NCI-H446 treated with DMSO at 0.1 percent for 48 hours (cell line): ENCODE measurements around the gene TXLNG.
A peak's percentile ranks its signal among the peaks of the same experiment; 100 is the strongest.

Experiments
- DNase-seq: peaks from one replicate; lab custom pipeline; 2025; lab: John Stamatoyannopoulos, UW

TXLNG gene

DNA sequence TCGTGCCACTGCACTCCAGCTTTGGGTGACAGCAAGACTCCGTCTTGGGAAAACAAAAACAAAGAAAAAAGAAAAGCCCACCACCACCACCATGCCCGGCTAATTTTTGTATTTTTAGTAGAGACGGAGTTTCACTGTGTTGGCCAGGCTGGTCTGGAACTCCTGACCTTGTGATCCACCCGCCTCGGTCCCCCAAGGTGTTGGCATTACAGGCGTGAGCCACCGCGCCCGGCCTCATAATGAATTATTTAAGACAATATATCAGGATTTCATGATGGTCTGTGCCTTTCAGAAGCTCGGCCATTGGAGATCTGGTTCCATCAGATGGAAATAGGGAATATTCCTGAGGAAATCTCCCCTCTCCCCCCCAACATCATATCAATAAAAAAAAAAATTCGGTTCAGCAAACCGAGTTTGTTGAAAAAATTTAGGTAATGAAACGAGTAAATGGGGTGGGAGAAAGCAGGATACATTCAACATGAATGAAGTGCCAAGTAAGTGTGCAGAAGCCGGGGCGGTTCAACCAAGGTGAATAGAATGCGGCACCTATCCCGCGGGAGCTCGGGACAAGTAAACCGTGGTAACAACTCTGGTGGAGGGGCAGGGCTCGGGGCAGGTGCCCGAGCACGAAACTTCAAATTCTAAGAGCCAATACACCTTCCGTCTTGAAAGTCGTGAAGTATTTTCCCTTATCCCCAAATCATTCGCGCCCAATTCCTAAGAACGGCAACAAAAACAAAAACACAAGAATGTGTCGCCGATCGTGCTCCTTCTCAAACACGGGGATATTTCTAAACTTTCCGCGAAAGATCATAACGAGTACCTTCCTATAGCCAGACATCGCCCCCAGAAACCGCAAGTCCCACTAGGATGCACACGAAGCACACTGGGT is 773 bp upstream of the TXLNG start:
- no peak for DNase-seq

DNA sequence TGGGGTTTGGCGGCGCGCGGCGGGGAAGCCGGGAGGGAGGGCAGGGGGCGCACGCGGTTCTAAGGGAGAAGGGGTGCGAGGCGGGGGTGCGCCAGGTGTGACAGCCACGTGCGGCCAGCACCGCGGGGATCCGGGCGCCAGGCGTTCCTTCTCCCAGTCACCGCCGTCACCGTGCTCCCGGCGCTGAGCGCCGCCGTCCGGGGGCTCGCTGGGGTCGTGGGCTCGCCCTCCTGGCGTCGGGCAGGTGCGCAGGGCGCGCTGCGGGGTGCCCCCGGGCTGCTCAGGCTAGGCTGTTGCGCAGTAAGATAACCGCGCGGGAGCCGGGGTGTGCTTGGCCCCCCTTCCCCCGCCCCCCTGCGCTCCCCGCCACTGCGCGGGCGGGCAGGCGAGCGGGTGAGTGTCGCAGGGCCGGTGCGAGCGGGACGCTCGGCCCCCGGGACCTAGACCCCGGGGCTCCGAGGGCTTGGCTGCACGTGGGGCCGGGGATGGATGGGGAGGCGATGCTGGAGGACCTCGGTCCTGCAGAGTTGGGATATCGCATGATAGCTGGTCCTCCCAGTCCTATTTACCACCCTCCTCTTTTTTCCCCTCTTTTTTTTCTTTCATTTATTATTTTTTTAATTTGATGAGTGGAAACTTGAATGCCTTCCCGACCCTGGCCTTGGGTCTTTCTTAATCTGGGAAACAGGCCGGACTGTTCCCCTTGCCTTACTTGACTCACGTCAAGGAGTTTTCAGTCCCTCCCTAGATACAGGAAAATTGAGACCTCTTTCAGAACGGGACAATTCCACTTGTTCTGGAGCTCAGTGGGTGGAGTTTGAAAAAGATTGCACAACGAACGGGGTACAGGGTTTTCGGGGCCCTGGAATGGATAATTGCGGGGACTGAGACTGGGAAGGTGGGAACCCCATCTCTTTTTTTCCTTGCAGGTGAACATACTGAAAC is 797 bp downstream of the TXLNG start:
- DNase-seq: no peak

GRCh38 chrX:16788477-16788876 is 2.2 kb downstream of the TXLNG start:
- DNase-seq: no peak

GRCh38 chrX:16796298-16796697 is 10.0 kb downstream of the TXLNG start:
- DNase-seq: no peak

DNA sequence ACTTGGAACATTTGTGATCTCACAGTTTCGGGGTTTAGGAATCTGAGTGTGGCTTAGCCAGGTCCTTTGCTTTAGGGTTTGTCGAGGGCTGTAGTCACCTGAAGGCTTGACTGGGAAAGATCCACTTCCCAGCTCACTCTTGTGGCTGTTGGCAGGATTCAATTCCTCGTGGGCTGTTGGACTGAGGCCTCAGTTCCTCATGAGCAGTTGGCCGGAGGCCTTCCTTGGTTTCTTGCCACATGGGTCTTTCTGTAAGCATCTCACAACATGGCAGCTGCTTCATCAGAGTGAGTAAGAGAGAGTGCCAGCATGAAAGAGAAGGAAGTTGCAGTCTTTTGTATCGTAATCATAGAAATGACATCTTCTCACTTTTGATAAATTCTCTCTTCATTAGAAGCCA is 11.1 kb downstream of the TXLNG start:
- peak; percentile 29 for DNase-seq

DNA sequence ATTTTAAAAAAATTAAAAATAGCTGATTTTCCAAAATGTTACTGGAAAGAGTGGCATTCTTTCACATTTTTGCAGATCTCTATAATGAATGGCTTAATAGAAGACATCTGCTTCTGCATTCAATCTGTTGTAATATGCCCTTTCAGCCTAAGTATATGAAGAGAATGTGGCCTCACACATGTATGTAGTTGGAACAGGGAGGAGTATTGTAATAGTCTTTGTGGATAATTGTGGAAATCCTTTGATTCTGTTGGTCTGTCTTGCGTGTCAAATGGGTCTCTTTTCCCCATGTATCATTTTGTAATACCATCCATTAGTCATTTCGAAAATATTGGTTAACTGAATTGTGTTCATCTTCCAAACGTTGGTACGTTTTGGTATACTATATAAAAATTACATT is 11.6 kb downstream of the TXLNG start:
- DNase-seq: no peak

- DNase-seq: no peak
Observed at GRCh38 chrX:16804923-16805464, 18.7 kb downstream of the TXLNG start.

DNA sequence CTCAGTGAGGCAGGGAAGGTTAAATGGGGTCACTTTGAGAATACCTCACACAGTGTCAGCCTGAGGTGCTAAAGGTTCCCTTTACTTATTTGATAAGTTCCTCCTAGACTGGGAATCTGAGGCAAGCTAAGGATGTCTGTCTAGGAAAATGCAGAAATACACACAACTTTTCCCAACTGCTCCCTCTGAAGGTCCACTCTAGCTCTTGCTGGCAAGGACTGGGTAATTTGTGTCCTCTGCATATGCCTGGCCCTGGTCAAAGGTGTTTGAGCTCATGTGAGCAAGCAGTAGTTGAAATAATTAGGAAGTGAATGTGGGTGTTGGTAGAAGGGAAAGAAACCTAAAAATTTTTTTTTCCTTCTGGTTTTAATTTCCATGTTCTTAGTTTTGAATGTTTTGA is 21.3 kb downstream of the TXLNG start:
- no peak for DNase-seq

DNA sequence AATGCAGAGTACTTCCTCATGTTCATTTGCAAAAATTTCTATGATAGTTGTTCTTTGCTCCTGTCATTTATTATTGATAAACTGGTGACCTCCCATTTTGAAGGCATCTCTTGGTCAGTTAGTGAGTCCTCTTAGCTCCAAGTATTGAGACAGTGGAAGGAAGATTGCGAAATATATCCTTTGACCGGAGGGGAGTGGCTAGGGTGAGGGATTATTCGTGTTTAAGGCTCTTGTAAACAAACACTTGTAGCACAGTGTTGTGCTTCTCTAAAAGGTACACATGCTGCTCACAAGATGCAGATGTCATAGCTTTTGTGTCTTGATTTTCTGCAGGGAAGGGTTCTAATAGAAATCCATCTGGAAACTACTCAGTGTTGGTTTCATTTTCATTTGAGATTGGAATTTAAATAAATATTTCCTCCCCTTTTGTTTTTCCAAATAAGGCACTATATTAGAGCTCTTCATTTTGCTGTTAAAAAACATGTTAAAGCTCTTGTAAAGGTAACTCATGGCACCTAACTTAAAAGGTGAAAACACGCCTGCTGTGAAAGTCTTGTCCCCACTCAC is 21.8 kb downstream of the TXLNG start:
- no peak for DNase-seq

- DNase-seq: no peak
Observed at GRCh38 chrX:16814597-16814996, 28.3 kb downstream of the TXLNG start.

- no peak for DNase-seq
Observed at GRCh38 chrX:16819634-16820033, 33.4 kb downstream of the TXLNG start.

DNA sequence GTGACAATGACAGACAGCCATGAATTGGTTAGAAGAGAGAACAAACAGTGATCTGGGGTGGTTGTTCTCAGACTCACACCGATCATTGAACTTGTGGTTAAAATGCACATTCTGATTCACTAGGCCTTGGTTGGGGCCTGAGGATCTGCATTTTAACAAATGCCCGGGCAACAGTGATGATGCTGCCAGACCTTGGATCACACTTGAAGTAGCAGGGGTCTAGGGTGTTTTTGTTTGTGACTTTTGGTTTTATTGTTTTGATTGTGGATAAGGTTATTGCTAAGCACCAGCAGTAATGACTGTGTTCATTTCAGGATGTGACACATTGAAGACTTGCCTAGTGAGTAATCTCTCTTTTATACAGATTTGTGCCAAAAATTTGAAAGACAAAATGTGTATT is 36.5 kb downstream of the TXLNG start:
- DNase-seq: no peak

GRCh38 chrX:16825264-16826035 is 39.2 kb downstream of the TXLNG start:
- no peak for DNase-seq

DNA sequence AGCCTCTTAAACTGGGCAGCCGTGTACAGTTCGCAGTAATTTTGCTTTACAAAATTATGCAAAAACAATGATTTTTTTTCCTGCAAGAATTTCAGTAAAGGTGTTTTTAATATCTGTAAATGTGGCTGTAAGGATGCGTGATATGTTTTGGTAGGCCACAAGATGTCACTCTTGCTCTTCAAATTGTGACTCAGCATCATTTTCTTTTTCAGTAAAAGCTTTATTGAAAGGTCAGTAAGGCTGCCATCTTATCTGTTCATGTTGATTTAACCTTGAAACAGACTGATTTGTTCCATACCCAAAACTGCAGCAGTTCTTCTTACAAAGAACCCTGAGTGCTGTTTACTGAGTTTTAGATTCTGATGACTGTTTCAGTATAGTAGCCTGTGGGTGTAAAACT is 39.9 kb downstream of the TXLNG start:
- peak; percentile 33 for DNase-seq

- no peak for DNase-seq
Observed at GRCh38 chrX:16827225-16827624, 41.0 kb downstream of the TXLNG start.

DNA sequence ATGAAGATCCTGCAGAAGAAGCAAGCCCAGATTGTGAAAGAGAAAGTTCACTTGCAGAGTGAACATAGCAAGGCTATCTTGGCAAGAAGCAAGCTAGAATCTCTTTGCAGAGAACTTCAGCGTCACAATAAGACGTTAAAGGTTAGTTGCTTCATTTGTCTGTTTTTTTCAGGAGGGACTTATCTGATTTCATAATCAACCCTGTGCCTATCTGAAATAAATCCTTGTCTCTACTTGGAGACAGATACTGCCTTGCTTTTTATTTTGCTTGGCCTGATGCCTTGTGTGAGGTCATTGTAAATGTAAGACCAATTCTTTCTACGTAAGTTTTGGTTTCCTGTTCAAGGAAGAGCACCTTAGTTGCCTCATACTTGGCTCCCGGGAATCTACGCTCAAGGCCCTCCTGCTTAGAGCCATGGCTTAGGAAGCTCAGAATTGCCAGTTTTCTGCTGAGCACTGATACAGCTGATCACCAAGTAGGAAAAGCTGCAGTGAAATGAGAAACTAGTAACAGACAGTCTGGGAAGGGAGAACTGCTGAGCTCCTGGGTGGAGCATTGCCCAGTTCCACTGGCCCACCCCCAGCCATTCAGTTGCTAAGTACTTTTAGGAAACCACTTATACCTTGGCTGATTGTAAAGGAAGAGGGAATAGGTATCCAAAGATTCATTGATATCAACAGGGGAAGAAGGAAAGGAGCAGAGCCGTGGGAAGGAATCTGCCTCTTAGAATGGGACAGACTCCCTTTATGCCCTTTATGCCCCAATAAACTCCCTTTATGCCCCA is 42.0 kb downstream of the TXLNG start:
- no peak for DNase-seq

DNA sequence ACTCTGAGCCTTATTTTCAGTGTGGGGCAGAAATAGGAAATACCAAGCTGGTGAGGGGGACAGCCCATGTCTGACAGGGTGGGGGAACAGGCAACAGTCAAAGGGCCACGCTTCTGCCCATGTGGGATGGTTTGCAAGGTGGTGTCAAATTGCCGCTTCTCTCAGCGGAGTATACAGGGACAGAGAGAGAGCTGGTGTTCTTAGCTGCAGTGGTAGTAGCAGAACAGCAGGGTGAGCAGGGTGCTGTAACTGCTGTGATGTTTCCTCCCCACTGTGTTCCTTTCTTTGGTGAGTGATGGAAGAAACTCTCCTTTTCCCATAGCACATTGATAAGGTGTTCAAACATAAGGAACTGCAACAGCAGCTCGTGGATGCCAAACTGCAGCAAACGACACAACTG is 46.0 kb downstream of the TXLNG start:
- no peak for DNase-seq

DNA sequence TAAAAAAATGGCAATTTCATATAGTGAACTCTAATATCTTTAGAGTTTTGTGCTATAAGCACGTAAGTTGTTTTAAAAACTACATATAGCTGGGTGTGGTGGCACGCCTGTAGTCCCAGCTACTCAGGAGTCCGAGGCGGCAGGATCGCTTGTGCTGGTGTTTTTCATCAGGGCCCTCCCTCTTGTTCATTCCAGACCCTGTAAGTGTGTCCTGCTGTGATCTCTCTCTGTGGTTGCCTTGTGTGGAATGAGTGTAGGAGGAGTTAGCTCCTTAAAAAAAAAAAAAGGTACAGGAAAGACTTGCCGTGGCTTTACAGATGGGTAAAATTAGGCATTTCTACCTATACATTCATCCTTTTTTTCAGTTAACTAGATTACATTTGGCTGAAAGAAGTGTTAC is 48.5 kb downstream of the TXLNG start:
- DNase-seq: no peak

GRCh38 chrX:16836371-16836770 is 50.1 kb downstream of the TXLNG start:
- no peak for DNase-seq

GRCh38 chrX:16838202-16839066 is 52.2 kb downstream of the TXLNG start:
- no peak for DNase-seq
